GM23338 (cell line): Measurements from ENCODE around the gene DPF3. TPM values are rescaled to one million over a fixed set of nuclear protein-coding genes. Genes with fewer than 3 reads are reported as not detected.

Source experiments
- ATAC-seq: fragments of 200-7000 bp; cut with Tn5 transposase; 3 replicates; pipeline ENCODE4 v1.9.1; 2020
- DNase-seq: peaks from one replicate; pipeline ENCODE4 v3.0.0-alpha.2; 2015; ENCODE audit warnings: low spot score
- H2AFZ ChIP-seq: fragments of 200-600 bp; sonication (generic); 2 replicates; pipeline ENCODE4 v1.8.0; 2016; ENCODE audit warnings: antibody characterized with exemption, mild to moderate bottlenecking, moderate library complexity
- H3F3A ChIP-seq: fragments of 200-600 bp; sonication (generic); replicated peaks from 2 replicates; pipeline ENCODE4 v1.8.0; 2017; ENCODE audit warnings: antibody characterized with exemption, mixed run types, low read depth
- H3K27ac ChIP-seq: fragments of 200-600 bp; sonication (generic); 2 replicates; pipeline ENCODE4 v1.6.1; 2016; ENCODE audit warnings: low read depth
- H3K27me3 ChIP-seq: fragments of 200-600 bp; sonication (generic); 2 replicates; pipeline ENCODE4 v1.8.0; 2016; ENCODE audit warnings: mild to moderate bottlenecking, mixed run types, moderate library complexity; ENCODE audit not compliant: insufficient read depth
- H3K36me3 ChIP-seq: fragments of 200-600 bp; sonication (generic); 2 replicates; pipeline ENCODE4 v1.8.0; 2016; ENCODE audit warnings: mild to moderate bottlenecking; ENCODE audit not compliant: insufficient read depth
- H3K4me1 ChIP-seq: fragments of 200-600 bp; sonication (generic); 2 replicates; pipeline ENCODE4 v1.8.0; 2016; ENCODE audit warnings: mild to moderate bottlenecking, moderate library complexity; ENCODE audit not compliant: insufficient read depth
- H3K4me2 ChIP-seq: fragments of 200-600 bp; sonication (generic); 2 replicates; pipeline ENCODE4 v1.7.1; 2017; ENCODE audit warnings: mixed run types
- H3K4me3 ChIP-seq: fragments of 200-600 bp; sonication (generic); 2 replicates; pipeline ENCODE4 v1.6.1; 2016; ENCODE audit warnings: mixed run types
- H3K79me2 ChIP-seq: fragments of 200-600 bp; sonication (generic); replicated peaks from 2 replicates; pipeline ENCODE4 v1.8.0; 2017; ENCODE audit warnings: mild to moderate bottlenecking; ENCODE audit not compliant: insufficient read depth
- H3K9me2 ChIP-seq: fragments of 200-600 bp; sonication (generic); 2 replicates; pipeline ENCODE4 v1.8.0; 2017; ENCODE audit not compliant: insufficient read depth
- H4K20me1 ChIP-seq: fragments of 200-600 bp; sonication (generic); replicated peaks from 2 replicates; pipeline ENCODE4 v1.8.0; 2017; ENCODE audit warnings: mild to moderate bottlenecking; ENCODE audit not compliant: insufficient read depth
- H3K27ac Mint-ChIP-seq: 2 replicates; pipeline ENCODE4 v1.8.0; 2020; ENCODE audit warnings: inconsistent platforms, mild to moderate bottlenecking, moderate library complexity, mixed read lengths
- H3K27me3 Mint-ChIP-seq: 3 replicates; pipeline ENCODE4 v1.8.0; 2022; ENCODE audit warnings: low read depth, mild to moderate bottlenecking, moderate library complexity, mixed read lengths, inconsistent platforms; ENCODE audit not compliant: insufficient read depth, poor library complexity
- H3K36me3 Mint-ChIP-seq: 3 replicates; pipeline ENCODE4 v1.8.0; 2021; ENCODE audit warnings: low read depth, mild to moderate bottlenecking, inconsistent platforms, moderate library complexity, mixed read lengths
- H3K4me1 Mint-ChIP-seq: 3 replicates; pipeline ENCODE4 v1.8.0; 2020; ENCODE audit warnings: mild to moderate bottlenecking, inconsistent platforms, mixed read lengths
- H3K4me3 Mint-ChIP-seq: 3 replicates; pipeline ENCODE4 v1.8.0; 2021; ENCODE audit warnings: moderate library complexity, mild to moderate bottlenecking, inconsistent platforms, mixed read lengths
- H3K9me3 Mint-ChIP-seq: 3 replicates; pipeline ENCODE4 v1.8.0; 2020; ENCODE audit warnings: moderate library complexity, mild to moderate bottlenecking, inconsistent platforms, mixed read lengths
- ETS1 ChIP-seq: IDR thresholded peaks from 2 replicates; pipeline ENCODE4 v1.6.1; 2016; ENCODE audit warnings: antibody characterized with exemption
- EZH2 ChIP-seq: fragments of 200-600 bp; sonication (generic); IDR thresholded peaks from one replicate; pipeline ENCODE4 v1.8.0; 2017; ENCODE audit warnings: antibody characterized with exemption, mild to moderate bottlenecking, low read depth; ENCODE audit not compliant: unreplicated experiment
- EZH2phosphoT487 ChIP-seq: fragments of 200-600 bp; sonication (generic); IDR thresholded peaks from one replicate; pipeline ENCODE4 v1.8.1; 2018; ENCODE audit warnings: antibody characterized with exemption; ENCODE audit not compliant: unreplicated experiment
- JUNB ChIP-seq: IDR thresholded peaks from one replicate; pipeline ENCODE4 v1.6.1; 2016; ENCODE audit warnings: antibody characterized with exemption; ENCODE audit not compliant: unreplicated experiment
- NANOG ChIP-seq: IDR thresholded peaks from 2 replicates; pipeline ENCODE4 v1.6.1; 2016; ENCODE audit warnings: antibody characterized with exemption, borderline replicate concordance
- POLR2AphosphoS5 ChIP-seq: IDR thresholded peaks from 2 replicates; pipeline ENCODE4 v1.6.1; 2016; ENCODE audit warnings: antibody characterized with exemption, low read depth
- STAT1 ChIP-seq: IDR thresholded peaks from one replicate; pipeline ENCODE4 v1.6.1; 2016; ENCODE audit warnings: antibody characterized with exemption; ENCODE audit not compliant: unreplicated experiment
- ZNF331 ChIP-seq: fragments of 250-450 bp; sonication (Bioruptor Pico); IDR thresholded peaks from 2 replicates; pipeline ENCODE4 v1.5.0; 2020; ENCODE audit warnings: low read depth, mild to moderate bottlenecking, moderate library complexity
- ZNF462 ChIP-seq: fragments of 250-450 bp; sonication (Bioruptor Pico); IDR thresholded peaks from 2 replicates; pipeline ENCODE4 v1.5.0; 2020; ENCODE audit warnings: mild to moderate bottlenecking, moderate library complexity
- polyA plus RNA-seq: library from polyadenylated mRNA; unstranded; fragments of >200 nt; fragmentation: Nextera tagmentation; extraction: Ambion mirVana; gene quantifications from 2 replicates; pipeline ENCODE4 v1.2.1, GENCODE V29; 2016
- total RNA-seq: library from RNA; depleted of rRNA; stranded (reverse); fragments of >200 nt; shearing (Covaris generic); gene quantifications from 2 replicates; pipeline ENCODE4 v1.2.3, GENCODE V29; 2014

The DPF3 gene
- total and polyA plus RNA-seq, 2 experiments from 2014 or later = 0.18 to 1.0 TPM

GRCh38 chr14:72892879-72893635, 844 bp downstream of the DPF3 start:
- Histone ChIP-seq H3K4me1 (peaks cover 44% of the 10 kb centered on the region), H3K9me2 (no peaks in the 10 kb centered on the region), H3K27me3 (peaks cover 83% of the 10 kb centered on the region), H3K27ac (no peak overlapping the region), H3K79me2 (no peaks in the 10 kb centered on the region), H3K4me2 (peak overlapping the region; percentile 93), H3K4me3 (peak overlapping the region; percentile 85), H2AFZ (0 out of 2 replicates have a peak overlapping the region, but pooled peaks have one; percentile 86), H3K36me3 (no peaks in the 10 kb centered on the region), H3F3A (peaks cover 7% of the 10 kb centered on the region; the same call in 1 of the 2 replicates), H4K20me1 (no peaks in the 10 kb centered on the region)
- peaks cover 57% of the 10 kb centered on the region for H3K27me3 Mint-ChIP-seq
- no peak overlapping the region for H3K27ac Mint-ChIP-seq
- no peaks in the 10 kb centered on the region; the same call in 2 of the 3 replicates for H3K36me3 Mint-ChIP-seq
- H3K9me3 Mint-ChIP-seq = no peaks in the 10 kb centered on the region
- peak; percentile 13 for ATAC-seq
- peak; percentile 66 for DNase-seq
- H3K4me1 Mint-ChIP-seq = peaks cover 43% of the 10 kb centered on the region
- TF ChIP-seq ZNF331 (CRISPR knock-in tag) (no peak), POLR2AphosphoS5 (no peak), EZH2 (peak; percentile 51), JUNB (no peak), EZH2phosphoT487 (peak; percentile 78)
- peak overlapping the region; percentile 80 for H3K4me3 Mint-ChIP-seq

- no peaks in the 10 kb centered on the region for H4K20me1 ChIP-seq
- peak; percentile 6 for ATAC-seq
- H3K4me1 ChIP-seq = peaks cover 48% of the 10 kb centered on the region
- H3K4me2 ChIP-seq = peak overlapping the region; percentile 93
- peak; percentile 71 for DNase-seq
- peak overlapping the region; percentile 9 for H2AFZ ChIP-seq
- peaks cover 76% of the 10 kb centered on the region for H3K27me3 ChIP-seq
- no peaks in the 10 kb centered on the region for H3K79me2 ChIP-seq
- peaks cover 50% of the 10 kb centered on the region for H3K4me1 Mint-ChIP-seq
- H3F3A ChIP-seq = peaks cover 7% of the 10 kb centered on the region; the same call in 1 of the 2 replicates
- H3K27ac Mint-ChIP-seq = no peak overlapping the region
- no peaks in the 10 kb centered on the region for H3K9me3 Mint-ChIP-seq
- peak overlapping the region; percentile 85 for H3K4me3 ChIP-seq
- H3K9me2 ChIP-seq = no peaks in the 10 kb centered on the region
- H3K4me3 Mint-ChIP-seq = peak overlapping the region; percentile 80
- no peaks in the 10 kb centered on the region; the same call in 1 of the 3 replicates for H3K36me3 Mint-ChIP-seq
- no peaks in the 10 kb centered on the region for H3K36me3 ChIP-seq
- H3K27ac ChIP-seq = no peak overlapping the region
- H3K27me3 Mint-ChIP-seq = peaks cover 57% of the 10 kb centered on the region
- TF ChIP-seq ZNF462 (CRISPR knock-in tag) (no peak), EZH2phosphoT487 (peak; percentile 29), ZNF331 (CRISPR knock-in tag) (no peak), STAT1 (no peak), ETS1 (no peak), POLR2AphosphoS5 (no peak), JUNB (no peak), NANOG (no peak), EZH2 (peak; percentile 66)
Measured at GRCh38 chr14:72892103-72892878, 1.6 kb downstream of the DPF3 start.
